Mesenchymal stem cell (in vitro differentiated cells and primary cell): ENCODE results near the gene EVA1C.
"Not testable (repeated sequence)": the region's sequence is repeated elsewhere in the genome, so short reads cannot be mapped to it uniquely, and the experiment has no call there.

ENCODE experiments used
- DNase-seq: peaks from one replicate; pipeline ENCODE4 v3.0.0-alpha.2; 2013
- H2AFZ ChIP-seq: one replicate; pipeline ENCODE4 v1.6.1; 2013; ENCODE audit warnings: low read depth, mild to moderate bottlenecking, control low read depth, inconsistent platforms, low read length, moderate library complexity
- H2AK5ac ChIP-seq: 2 replicates; pipeline ENCODE4 v1.6.1; 2013; ENCODE audit warnings: low read length, moderate library complexity, mild to moderate bottlenecking, inconsistent platforms; ENCODE audit not compliant: severe bottlenecking
- H2BK120ac ChIP-seq: one replicate; pipeline ENCODE4 v1.6.1; 2013; ENCODE audit warnings: low read depth, mild to moderate bottlenecking, inconsistent platforms, low read length, moderate library complexity
- H2BK12ac ChIP-seq, 2 experiments: one replicate each; pipeline ENCODE4 v1.6.1; 2013; ENCODE audit warnings: inconsistent platforms in 2 of 2, low read length in 2 of 2, mild to moderate bottlenecking in 2 of 2, moderate library complexity in 2 of 2, control low read depth in 1 of 2
- H2BK15ac ChIP-seq: one replicate; pipeline ENCODE4 v1.6.1; 2013; ENCODE audit warnings: mild to moderate bottlenecking, low read depth, inconsistent platforms; ENCODE audit not compliant: poor library complexity, severe bottlenecking
- H2BK5ac ChIP-seq: 2 replicates; pipeline ENCODE4 v1.6.1; 2013; ENCODE audit warnings: low read depth, mild to moderate bottlenecking, low read length, control low read depth, inconsistent platforms; ENCODE audit not compliant: poor library complexity, severe bottlenecking
- H3K14ac ChIP-seq, 2 experiments: one replicate each; pipeline ENCODE4 v1.6.1; 2013; ENCODE audit warnings: inconsistent platforms in 2 of 2, low read length in 2 of 2, control low read depth in 1 of 2, mild to moderate bottlenecking in 1 of 2, moderate library complexity in 1 of 2
- H3K18ac ChIP-seq, 2 experiments: one replicate each; pipeline ENCODE4 v1.6.1; 2013; ENCODE audit warnings: inconsistent platforms in 2 of 2, low read length in 2 of 2, control low read depth in 1 of 2, low read depth in 1 of 2, mild to moderate bottlenecking in 1 of 2
- H3K23ac ChIP-seq, 2 experiments: one replicate each; pipeline ENCODE4 v1.6.1; 2013; ENCODE audit warnings: inconsistent platforms in 2 of 2, low read length in 2 of 2, mild to moderate bottlenecking in 2 of 2, moderate library complexity in 2 of 2, control low read depth in 1 of 2
- H3K27ac ChIP-seq: 2 replicates; pipeline ENCODE4 v1.5.1; 2013; ENCODE audit warnings: mild to moderate bottlenecking, moderate library complexity, low read length, control low read depth, inconsistent platforms; ENCODE audit not compliant: poor library complexity, severe bottlenecking
- H3K27me3 ChIP-seq, 2 experiments: 2 replicates each; pipeline versions ENCODE4 v1.6.1 to v1.7.0; 2013; ENCODE audit warnings: low read length in 2 of 2, mild to moderate bottlenecking in 2 of 2, moderate library complexity in 2 of 2, control low read depth in 1 of 2, inconsistent platforms in 1 of 2; ENCODE audit not compliant: control insufficient read depth in 1 of 2, insufficient read depth in 1 of 2
- H3K36me3 ChIP-seq, 2 experiments: 2 replicates each; pipeline versions ENCODE4 v1.6.1 to v1.7.0; 2013; ENCODE audit warnings: low read length in 2 of 2, control low read depth in 1 of 2, inconsistent platforms in 1 of 2, low read depth in 1 of 2, mild to moderate bottlenecking in 1 of 2; ENCODE audit not compliant: insufficient read depth in 2 of 2, control insufficient read depth in 1 of 2
- H3K4ac ChIP-seq, 2 experiments: one replicate each; pipeline ENCODE4 v1.6.1; 2013; ENCODE audit warnings: inconsistent platforms in 2 of 2, low read length in 2 of 2, mild to moderate bottlenecking in 2 of 2, moderate library complexity in 2 of 2, control low read depth in 1 of 2, low read depth in 1 of 2
- H3K4me1 ChIP-seq: 2 replicates; pipeline ENCODE4 v1.6.1; 2013; ENCODE audit warnings: low read depth, low read length, control low read depth; ENCODE audit not compliant: control insufficient read depth, insufficient read depth
- H3K4me2 ChIP-seq: 2 replicates; pipeline ENCODE4 v1.6.1; 2013; ENCODE audit warnings: low read length, mild to moderate bottlenecking, inconsistent platforms; ENCODE audit not compliant: poor library complexity, severe bottlenecking
- H3K4me3 ChIP-seq, 2 experiments: 2 replicates each; pipeline versions ENCODE4 v1.5.1 to v1.7.0; 2013; ENCODE audit warnings: low read length in 2 of 2, mild to moderate bottlenecking in 2 of 2, control low read depth in 1 of 2, low read depth in 1 of 2; ENCODE audit not compliant: insufficient read depth in 1 of 2
- H3K79me1 ChIP-seq: replicated peaks from 2 replicates; pipeline ENCODE4 v1.6.1; 2013; ENCODE audit warnings: mild to moderate bottlenecking, control low read depth, low read length, inconsistent platforms; ENCODE audit not compliant: poor library complexity, severe bottlenecking
- H3K9ac ChIP-seq: 2 replicates; pipeline ENCODE4 v1.7.0; 2013; ENCODE audit warnings: mild to moderate bottlenecking, low read length, moderate library complexity
- H3K9me3 ChIP-seq: 2 replicates; pipeline ENCODE4 v1.7.0; 2013; ENCODE audit warnings: mild to moderate bottlenecking, low read length; ENCODE audit not compliant: control insufficient read depth
- H4K8ac ChIP-seq: one replicate; pipeline ENCODE4 v1.6.1; 2013; ENCODE audit warnings: inconsistent platforms, mild to moderate bottlenecking, low read length, moderate library complexity
- H4K91ac ChIP-seq: one replicate; pipeline ENCODE4 v1.6.1; 2013; ENCODE audit warnings: mild to moderate bottlenecking, low read length, inconsistent platforms
- WGBS: methylation state at CpG from one replicate; pipeline ENCODE4 v1.1.7; 2013; ENCODE audit warnings: mixed read lengths; 5-methylcytosine and 5-hydroxymethylcytosine counted together

EVA1C gene

DNA sequence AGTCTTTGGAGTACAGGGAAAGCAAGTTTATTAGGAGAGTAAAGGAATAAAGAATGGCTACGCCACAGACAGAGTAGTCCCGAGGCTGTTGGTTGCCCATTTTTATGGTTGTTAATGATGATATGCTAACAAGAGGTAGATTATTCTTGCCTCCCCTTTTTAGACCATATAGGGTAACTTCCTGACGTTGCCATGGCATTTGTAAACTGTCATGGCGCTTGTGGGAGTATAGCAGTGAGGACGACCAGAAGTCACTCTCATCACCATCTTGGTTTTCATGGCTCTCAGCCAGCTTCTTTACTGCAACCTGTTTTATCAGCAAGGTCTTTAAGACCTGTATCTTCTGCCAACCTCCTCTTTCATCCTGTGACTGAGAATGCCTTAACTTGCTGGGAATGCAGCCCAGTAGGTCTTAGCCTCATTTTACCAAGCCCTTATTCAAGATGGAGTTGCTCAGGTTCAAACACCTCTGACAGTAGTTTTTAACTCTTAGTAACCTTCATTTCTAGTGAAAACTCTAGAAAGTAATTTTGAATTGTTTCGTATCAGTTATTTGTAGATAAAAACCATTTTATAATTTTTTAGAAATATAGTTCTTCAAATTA, 146.6 kb downstream of the EVA1C start:
- peaks cover 0 to 3% of the 10 kb centered on the region in 2 experiments for H3K27me3 ChIP-seq
- no peak overlapping the region for H4K91ac ChIP-seq
- no peak overlapping the region for H4K8ac ChIP-seq
- H3K9ac ChIP-seq: no peak overlapping the region
- no peaks in the 10 kb centered on the region for H3K4me1 ChIP-seq
- no peak overlapping the region for H2AK5ac ChIP-seq
- DNase-seq: no peak
- H3K4me3 ChIP-seq: no peak overlapping the region
- H3K18ac ChIP-seq: no peak overlapping the region
- no peak overlapping the region for H2BK12ac ChIP-seq
- H3K4ac ChIP-seq: no peak overlapping the region
- H3K4me2 ChIP-seq: no peak overlapping the region
- no peak overlapping the region for H3K14ac ChIP-seq
- H2AFZ ChIP-seq: no peak overlapping the region
- no peaks in the 10 kb centered on the region for H3K79me1 ChIP-seq
- no peak overlapping the region for H2BK120ac ChIP-seq
- WGBS: 79% methylated on average over 4 of the region's 6 CpGs
- no peak overlapping the region for H2BK5ac ChIP-seq
- no peaks in the 10 kb centered on the region for H3K9me3 ChIP-seq
- no peak overlapping the region for H2BK15ac ChIP-seq
- no peaks in the 10 kb centered on the region for H3K36me3 ChIP-seq
- no peak overlapping the region for H3K27ac ChIP-seq
- H3K23ac ChIP-seq: no peak overlapping the region

DNA sequence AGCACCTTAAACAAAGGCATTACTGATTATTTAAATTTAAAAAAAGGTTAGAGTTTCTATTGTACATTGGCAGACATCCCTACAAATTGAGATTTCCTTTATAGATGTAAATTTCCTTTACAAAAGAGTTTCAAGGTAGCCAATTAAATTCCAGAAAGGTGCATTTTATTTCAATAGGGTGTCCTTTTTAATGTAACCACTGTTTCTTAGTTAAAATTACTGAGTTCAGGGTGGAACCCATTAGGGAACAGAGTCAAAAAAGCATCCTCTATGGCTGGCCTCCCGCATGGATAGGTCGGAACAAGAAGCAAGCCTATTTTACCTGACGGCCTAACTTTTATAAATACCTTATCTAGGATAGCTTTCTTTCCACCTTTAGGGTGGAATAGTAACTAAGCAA, 148.4 kb downstream of the EVA1C start:
- Histone ChIP-seq H3K14ac (no peak overlapping the region), H3K18ac (no peak overlapping the region), H3K36me3 (no peaks in the 10 kb centered on the region), H2BK120ac (no peak overlapping the region), H3K27me3 (peaks cover 0 to 3% of the 10 kb centered on the region in 2 experiments), H3K23ac (no peak overlapping the region), H3K27ac (no peak overlapping the region), H2BK15ac (no peak overlapping the region), H3K9me3 (peaks cover 8% of the 10 kb centered on the region), H2AFZ (no peak overlapping the region), H3K4me1 (no peaks in the 10 kb centered on the region), H2AK5ac (no peak overlapping the region), H3K9ac (peak overlapping the region; percentile 25), H3K4me2 (no peak overlapping the region), H4K8ac (no peak overlapping the region), H4K91ac (no peak overlapping the region), H3K4me3 (no peak overlapping the region), H2BK12ac (no peak overlapping the region), H3K4ac (no peak overlapping the region), H2BK5ac (no peak overlapping the region), H3K79me1 (no peaks in the 10 kb centered on the region)
- 40% methylated on average over 1 of the region's 3 CpGs for WGBS
- DNase-seq: no peak

DNA sequence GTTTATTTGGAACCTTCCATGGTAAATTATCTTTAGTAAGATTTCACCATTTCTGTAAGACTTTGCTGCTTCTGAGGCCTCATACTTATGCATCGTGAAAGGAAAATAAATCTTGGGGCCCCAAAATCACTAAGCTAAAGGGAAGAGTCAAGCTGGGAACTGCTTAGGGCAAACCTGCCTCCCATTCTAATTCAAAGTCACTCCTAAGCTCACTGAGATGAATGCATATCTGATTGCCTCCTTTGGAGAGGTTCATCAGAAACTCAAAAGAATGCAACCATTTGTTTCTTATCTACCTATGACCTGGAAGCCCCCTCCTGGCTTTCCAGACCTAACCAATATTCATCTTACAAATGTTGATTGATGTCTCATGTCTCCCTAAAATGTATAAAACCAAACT, 149.0 kb downstream of the EVA1C start:
- H3K4me3 ChIP-seq, H2BK120ac ChIP-seq, H3K36me3 ChIP-seq, H2BK12ac ChIP-seq, H2AFZ ChIP-seq, H3K4me1 ChIP-seq, H3K9ac ChIP-seq, H2BK5ac ChIP-seq, H3K4ac ChIP-seq, H4K8ac ChIP-seq, H3K18ac ChIP-seq, H2BK15ac ChIP-seq, H3K4me2 ChIP-seq, H2AK5ac ChIP-seq, H3K14ac ChIP-seq, H3K23ac ChIP-seq, H3K27me3 ChIP-seq, H3K79me1 ChIP-seq, H4K91ac ChIP-seq, H3K27ac ChIP-seq, H3K9me3 ChIP-seq, DNase-seq: not testable (repeated sequence)
- WGBS: 14% methylated on average over 1 of the region's 1 CpG

DNA sequence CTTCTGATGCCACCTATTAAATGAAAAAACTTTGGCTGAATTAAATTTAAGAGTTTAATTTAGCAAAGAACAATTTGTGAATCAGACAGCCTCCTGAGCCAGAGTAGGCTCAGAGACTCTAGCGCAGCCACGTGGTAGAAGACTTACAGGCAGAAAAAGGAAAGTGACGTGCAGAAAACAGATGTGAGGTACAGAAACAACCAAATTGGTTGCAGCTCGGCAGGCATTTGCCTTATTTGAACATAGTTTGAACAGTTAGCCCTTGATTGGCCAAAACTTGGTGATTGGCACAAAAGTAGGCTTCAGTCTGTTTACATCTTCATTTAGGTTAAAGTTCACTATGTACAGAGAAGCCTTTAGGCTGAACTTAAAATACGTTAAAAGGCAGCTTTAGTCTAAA, 149.9 kb downstream of the EVA1C start:
- no peak overlapping the region for H4K8ac ChIP-seq
- no peak overlapping the region for H2AK5ac ChIP-seq
- WGBS: 43% methylated on average over 4 of the region's 5 CpGs
- H2AFZ ChIP-seq: no peak overlapping the region
- no peak overlapping the region for H3K18ac ChIP-seq
- no peak overlapping the region for H4K91ac ChIP-seq
- H3K79me1 ChIP-seq: no peaks in the 10 kb centered on the region
- H3K27me3 ChIP-seq: peaks cover 0 to 3% of the 10 kb centered on the region in 2 experiments
- H3K4ac ChIP-seq: no peak overlapping the region
- DNase-seq: peak; percentile 9
- no peak overlapping the region for H3K4me3 ChIP-seq
- peak overlapping the region; percentile 69 for H3K9ac ChIP-seq
- no peaks in the 10 kb centered on the region for H3K4me1 ChIP-seq
- no peak overlapping the region for H3K23ac ChIP-seq
- H3K14ac ChIP-seq: no peak overlapping the region
- no peak overlapping the region for H3K4me2 ChIP-seq
- no peak overlapping the region for H2BK15ac ChIP-seq
- H3K9me3 ChIP-seq: peaks cover 8% of the 10 kb centered on the region
- H3K36me3 ChIP-seq: no peaks in the 10 kb centered on the region
- H2BK5ac ChIP-seq: no peak overlapping the region
- no peak overlapping the region for H2BK12ac ChIP-seq
- no peak overlapping the region for H2BK120ac ChIP-seq
- no peak overlapping the region for H3K27ac ChIP-seq
